ENCODE data around the gene AP4M1. TPM values are rescaled to one million over a fixed set of nuclear protein-coding genes. Genes with fewer than 3 reads are reported as not detected.

Gene AP4M1
- polyA plus RNA-seq, 2 of the 4 experiments (the other 2 are of a cell fraction) = 16.6 to 18.3 TPM

DNA sequence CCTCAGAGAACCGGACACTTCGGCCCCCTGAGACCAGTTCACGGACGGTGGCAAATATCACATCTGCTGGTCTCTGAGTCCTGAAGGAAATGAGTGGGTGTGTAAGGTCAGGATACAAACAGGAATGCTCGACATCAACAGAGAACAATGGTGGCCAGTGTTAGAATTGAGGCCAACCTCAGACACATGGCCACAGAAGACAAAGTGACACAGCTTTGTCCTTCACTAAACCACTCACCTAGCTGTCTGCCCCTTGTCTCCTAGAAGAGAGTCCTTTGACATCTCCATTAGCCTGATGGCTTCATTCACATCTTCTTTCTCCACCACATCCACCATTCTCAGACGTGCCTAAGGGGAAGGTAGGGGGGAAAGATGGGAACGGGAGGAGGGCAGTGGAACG, 8.4 kb upstream of the AP4M1 start:
- Histone ChIP-seq H3K27ac (no peak overlapping the region), H3K9me3 (no peaks in the 10 kb centered on the region), H3K4me2 (no peak overlapping the region), H3K4me1 (peaks cover 14% of the 10 kb centered on the region), H3K4me3 (no peak overlapping the region)
- DNase-seq (ENCODE audit: low read depth in 1 of 2, low spot score in 1 of 2) (no peak), FAIRE-seq (no peak), ATAC-seq (no peak)
- TF ChIP-seq TP53 (CRISPR knock-in tag; IDR thresholded peaks at IDR 0.05) = no peak
- 0 out of 2 replicates have a peak, but pooled peaks have one; percentile 11 for TF ChIP-seq MAX (IDR thresholded peaks at IDR 0.05)
- TF ChIP-seq MYC (IDR thresholded peaks at IDR 0.05; ENCODE audit: borderline replicate concordance, low read length) = no peak
- no peak for TF ChIP-seq FOSL2 (IDR thresholded peaks at IDR 0.05)
- TF ChIP-seq FOSL2 (CRISPR knock-in tag; IDR thresholded peaks at IDR 0.05) = no peak
- 0 out of 2 replicates have a peak, but pooled peaks have one; percentile 48 for TF ChIP-seq POLR2AphosphoS2 (conservative IDR thresholded peaks at IDR 0.05; ENCODE audit: low read length)
- POLR2A ChIA-PET = interaction anchor here (1.4 kb wide), 1 partner anchor 9 kb away, joined by 3 read pairs; the partner anchor contains the start of genes AP4M1 and MCM7
- CTCF ChIA-PET = no interaction called here
- 85% methylated on average over 8 of the region's 8 CpGs for WGBS (ENCODE audit: missing lambda C conversion rate)

DNA sequence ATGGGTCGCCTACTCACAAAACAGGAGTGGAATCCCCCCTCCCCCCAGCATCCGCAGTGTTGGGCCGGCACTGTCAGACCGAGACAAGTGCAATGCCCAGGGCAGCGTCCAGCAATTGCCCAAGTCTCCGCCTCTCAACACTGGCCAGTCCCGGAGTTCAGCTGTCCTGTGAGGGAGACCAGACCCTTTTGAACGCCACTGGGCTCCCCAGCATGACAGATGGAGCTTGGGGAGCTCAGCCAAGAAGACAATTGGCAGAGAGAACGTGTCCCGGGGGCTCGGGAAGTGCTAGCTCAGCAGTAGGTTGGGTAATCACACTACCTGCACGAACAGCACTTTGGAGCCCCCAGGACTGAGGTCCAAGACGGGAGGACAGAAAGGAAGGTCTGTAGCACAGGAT, 7.9 kb upstream of the AP4M1 start:
- Histone ChIP-seq H3K4me2 (no peak overlapping the region), H3K4me1 (peaks cover 10% of the 10 kb centered on the region), H3K9me3 (no peaks in the 10 kb centered on the region), H3K27ac (no peak overlapping the region), H3K4me3 (no peak overlapping the region)
- POLR2A ChIA-PET = interaction anchor here (1.4 kb wide), 1 partner anchor 8 kb away, joined by 3 read pairs; the partner anchor contains the start of genes AP4M1 and MCM7
- DNase-seq (ENCODE audit: low read depth in 1 of 2, low spot score in 1 of 2) = no peak
- TF ChIP-seq MAX (IDR thresholded peaks at IDR 0.05) = no peak
- TF ChIP-seq BCL3 (IDR thresholded peaks at IDR 0.05) = 0 out of 3 replicates have a peak, but pooled peaks have one; percentile 2
- TF ChIP-seq MAZ (IDR thresholded peaks at IDR 0.05; ENCODE audit: borderline replicate concordance, low read depth, low read length) = no peak
- peak in 1 of 2 experiments; percentile 1; a peak in 1 of 6 replicates for ATAC-seq
- 86% methylated on average over 13 of the region's 13 CpGs for WGBS (ENCODE audit: missing lambda C conversion rate)
- CTCF ChIA-PET = no interaction called here
- FAIRE-seq = no peak

GRCh38 chr7:100093925-100094486, 7.4 kb upstream of the AP4M1 start:
- Histone ChIP-seq H3K9me3 (no peaks in the 10 kb centered on the region), H3K4me1 (peaks cover 12% of the 10 kb centered on the region), H3K4me2 (no peak overlapping the region), H3K27ac (no peak overlapping the region), H3K4me3 (no peak overlapping the region)
- FAIRE-seq = no peak
- ChIA-PET CTCF (no interaction called here), POLR2A (interaction anchor here (1.4 kb wide), 1 partner anchor 8 kb away, joined by 3 read pairs; the partner anchor contains the start of genes AP4M1 and MCM7)
- 92% methylated on average over 16 of the region's 16 CpGs for WGBS (ENCODE audit: missing lambda C conversion rate)
- ATAC-seq = no peak; a peak in 1 of 6 replicates
- DNase-seq (ENCODE audit: low read depth in 1 of 2, low spot score in 1 of 2) = no peak
- TF ChIP-seq NR3C1 (IDR thresholded peaks at IDR 0.05) (no peak), MAFK (IDR thresholded peaks at IDR 0.05; ENCODE audit: partially characterized antibody) (peak; percentile 98), POLR2AphosphoS2 (conservative IDR thresholded peaks at IDR 0.05; ENCODE audit: low read length) (peak; percentile 73; the same call in 1 of the 2 replicates), POLR2A (IDR thresholded peaks at IDR 0.05; ENCODE audit: low read length) (0 out of 2 replicates have a peak, but pooled peaks have one; percentile 17), HDAC2 (IDR thresholded peaks at IDR 0.05) (no peak), RNF2 (IDR thresholded peaks at IDR 0.05; ENCODE audit: borderline replicate concordance, low read depth) (no peak), TFCP2L1 (CRISPR knock-in tag; IDR thresholded peaks at IDR 0.05) (peak; percentile 81; the same call in 1 of the 2 replicates), HOXA7 (CRISPR knock-in tag; IDR thresholded peaks at IDR 0.05) (peak; percentile 66; the same call in 1 of the 2 replicates), BCL3 (IDR thresholded peaks at IDR 0.05) (0 out of 3 replicates have a peak, but pooled peaks have one; percentile 19), CHD4 (IDR thresholded peaks at IDR 0.05; ENCODE audit: borderline replicate concordance) (no peak)

All from A549 (cell line).